Measurements from ENCODE around the gene LRRC25. TPM values are rescaled to one million over a fixed set of nuclear protein-coding genes. Genes with fewer than 3 reads are reported as not detected.

LRRC25 gene
- total RNA-seq, 1 experiment from 2014 or later: not detected

DNA sequence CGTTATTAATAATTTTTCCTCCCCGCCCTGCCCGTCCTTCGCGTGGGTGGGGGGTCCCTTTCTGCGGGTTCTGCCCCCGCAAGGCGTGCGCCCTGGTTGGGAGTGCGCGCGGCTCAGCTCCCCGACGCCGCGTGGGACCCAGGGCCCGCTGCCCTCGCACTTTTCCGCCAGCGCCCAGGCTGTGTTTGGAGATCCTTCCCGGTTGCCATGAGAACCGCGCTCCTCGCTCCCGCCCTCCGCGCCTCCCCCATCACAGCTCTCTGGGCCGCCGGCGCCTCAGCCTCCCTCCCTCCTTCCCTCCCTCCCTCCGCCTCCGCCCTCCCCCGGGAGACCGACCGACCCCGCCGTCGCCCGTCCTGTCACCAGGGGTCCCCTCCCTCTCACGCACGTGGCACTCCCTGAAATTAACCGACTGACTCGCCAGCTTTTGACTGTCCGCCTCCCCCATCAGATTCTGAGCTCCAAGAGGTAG is 19.4 kb upstream of the LRRC25 start:
- Histone ChIP-seq H3K4me3 (ENCODE audit: low read depth, low read length) (peak overlapping the region; percentile 57), H3K9me3 (no peaks in the 10 kb centered on the region), H3K4me1 (peaks cover 33% of the 10 kb centered on the region), H3K27me3 (replicated peaks; ENCODE audit: control insufficient read depth, insufficient read depth, low read length) (no peaks in the 10 kb centered on the region), H3K36me3 (ENCODE audit: control insufficient read depth, insufficient read depth, low read length) (no peaks in the 10 kb centered on the region)
- peak overlapping the region; percentile 89 for H3K4me3 Mint-ChIP-seq (ENCODE audit: unreplicated experiment)
- peak; percentile 87 to 88 for DNase-seq
- peak overlapping the region; percentile 91 for H3K27ac Mint-ChIP-seq (ENCODE audit: unreplicated experiment)
- H3K9me3 Mint-ChIP-seq (ENCODE audit: unreplicated experiment): no peaks in the 10 kb centered on the region
- TF ChIP-seq, protein P1, sequence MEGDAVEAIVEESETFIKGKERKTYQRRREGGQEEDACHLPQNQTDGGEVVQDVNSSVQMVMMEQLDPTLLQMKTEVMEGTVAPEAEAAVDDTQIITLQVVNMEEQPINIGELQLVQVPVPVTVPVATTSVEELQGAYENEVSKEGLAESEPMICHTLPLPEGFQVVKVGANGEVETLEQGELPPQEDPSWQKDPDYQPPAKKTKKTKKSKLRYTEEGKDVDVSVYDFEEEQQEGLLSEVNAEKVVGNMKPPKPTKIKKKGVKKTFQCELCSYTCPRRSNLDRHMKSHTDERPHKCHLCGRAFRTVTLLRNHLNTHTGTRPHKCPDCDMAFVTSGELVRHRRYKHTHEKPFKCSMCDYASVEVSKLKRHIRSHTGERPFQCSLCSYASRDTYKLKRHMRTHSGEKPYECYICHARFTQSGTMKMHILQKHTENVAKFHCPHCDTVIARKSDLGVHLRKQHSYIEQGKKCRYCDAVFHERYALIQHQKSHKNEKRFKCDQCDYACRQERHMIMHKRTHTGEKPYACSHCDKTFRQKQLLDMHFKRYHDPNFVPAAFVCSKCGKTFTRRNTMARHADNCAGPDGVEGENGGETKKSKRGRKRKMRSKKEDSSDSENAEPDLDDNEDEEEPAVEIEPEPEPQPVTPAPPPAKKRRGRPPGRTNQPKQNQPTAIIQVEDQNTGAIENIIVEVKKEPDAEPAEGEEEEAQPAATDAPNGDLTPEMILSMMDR (IDR thresholded peaks at IDR 0.05; ENCODE audit: insufficient read depth in 1 of 2, low read depth in 1 of 2, low read length in 1 of 2, severe bottlenecking in 1 of 2, unreplicated experiment in 1 of 2): no peak
- ChIA-PET CTCF (interaction anchor here (0.7 to 1.8 kb wide), 8 partner anchors 15 to 139 kb away, joined by 3 to 11 read pairs (median 4); partner anchors contain the start of gene GDF15), POLR2A (interaction anchor here (0.5 to 4.0 kb wide), 9 partner anchors 15 to 192 kb away, joined by 3 to 32 read pairs (median 4); partner anchors contain the start of genes JUND and LSM4)
- intact Hi-C loops (cut with micrococcal nuclease; ENCODE audit: unreplicated experiment): no loop called here
- no peaks in the 10 kb centered on the region for H3K27me3 Mint-ChIP-seq (ENCODE audit: insufficient read depth, unreplicated experiment)
- H3K4me1 Mint-ChIP-seq (ENCODE audit: low read depth, unreplicated experiment): no peaks in the 10 kb centered on the region
- peaks cover 18% of the 10 kb centered on the region for H3K36me3 Mint-ChIP-seq (ENCODE audit: insufficient read depth, unreplicated experiment)
- no TSS peak for BruUV-seq (replicated peaks)

DNA sequence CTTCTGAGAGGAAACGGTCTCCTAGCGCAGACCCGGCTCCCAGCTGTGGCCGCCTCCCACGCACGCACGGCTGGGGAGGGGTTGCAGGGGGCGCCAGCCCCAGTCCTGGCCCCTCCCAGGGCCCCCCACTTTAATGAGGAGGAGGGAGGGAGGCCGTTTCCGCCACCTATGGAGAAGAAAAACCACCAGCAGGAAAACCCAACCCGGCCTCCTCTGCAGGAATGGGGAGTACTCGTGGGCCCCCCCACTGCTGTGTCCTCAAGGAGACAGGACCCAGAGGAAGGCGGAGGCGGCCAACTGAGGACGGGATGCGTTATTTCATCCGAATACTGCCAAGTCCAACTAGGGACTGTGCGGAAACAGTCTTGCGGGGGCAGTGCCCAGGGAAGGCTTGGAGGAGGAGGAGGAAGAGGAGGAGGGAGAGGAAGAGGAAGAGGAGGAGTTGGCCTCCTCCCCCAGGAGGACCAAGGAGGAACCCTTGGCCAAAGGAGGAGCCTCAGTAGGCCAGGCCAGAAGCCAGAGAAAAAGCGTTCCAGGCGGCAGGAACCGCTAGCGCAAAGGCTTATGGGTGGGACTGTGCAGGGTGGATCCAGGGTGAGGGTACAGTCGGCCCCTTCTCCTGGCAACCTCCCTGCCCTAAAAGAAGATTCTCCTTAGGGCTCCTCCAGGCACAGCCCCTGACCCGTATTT is 17.9 kb upstream of the LRRC25 start:
- TF ChIP-seq, protein P1 (IDR thresholded peaks at IDR 0.05; ENCODE audit: insufficient read depth in 1 of 2, low read depth in 1 of 2, low read length in 1 of 2, severe bottlenecking in 1 of 2, unreplicated experiment in 1 of 2): no peak
- POLR2A ChIA-PET: no interaction called here
- peaks cover 3% of the 10 kb centered on the region for H3K4me1 Mint-ChIP-seq (ENCODE audit: low read depth, unreplicated experiment)
- Histone ChIP-seq H3K27me3 (replicated peaks; ENCODE audit: control insufficient read depth, insufficient read depth, low read length) (no peaks in the 10 kb centered on the region), H3K4me1 (peaks cover 23% of the 10 kb centered on the region), H3K4me3 (ENCODE audit: low read depth, low read length) (no peak overlapping the region), H3K36me3 (ENCODE audit: control insufficient read depth, insufficient read depth, low read length) (no peaks in the 10 kb centered on the region), H3K9me3 (no peaks in the 10 kb centered on the region)
- peaks cover 16% of the 10 kb centered on the region for H3K36me3 Mint-ChIP-seq (ENCODE audit: insufficient read depth, unreplicated experiment)
- CTCF ChIA-PET: interaction anchor here (0.6 to 1.0 kb wide), 2 partner anchors 14 to 30 kb away, joined by 3 to 5 read pairs; partner anchors contain the start of gene GDF15
- H3K4me3 Mint-ChIP-seq (ENCODE audit: unreplicated experiment): peak overlapping the region; percentile 19
- no peaks in the 10 kb centered on the region for H3K9me3 Mint-ChIP-seq (ENCODE audit: unreplicated experiment)
- no TSS peak for BruUV-seq (replicated peaks)
- peak overlapping the region; percentile 34 for H3K27ac Mint-ChIP-seq (ENCODE audit: unreplicated experiment)
- DNase-seq: no peak
- intact Hi-C loops (cut with micrococcal nuclease; ENCODE audit: unreplicated experiment): no loop called here
- H3K27me3 Mint-ChIP-seq (ENCODE audit: insufficient read depth, unreplicated experiment): no peaks in the 10 kb centered on the region

DNA sequence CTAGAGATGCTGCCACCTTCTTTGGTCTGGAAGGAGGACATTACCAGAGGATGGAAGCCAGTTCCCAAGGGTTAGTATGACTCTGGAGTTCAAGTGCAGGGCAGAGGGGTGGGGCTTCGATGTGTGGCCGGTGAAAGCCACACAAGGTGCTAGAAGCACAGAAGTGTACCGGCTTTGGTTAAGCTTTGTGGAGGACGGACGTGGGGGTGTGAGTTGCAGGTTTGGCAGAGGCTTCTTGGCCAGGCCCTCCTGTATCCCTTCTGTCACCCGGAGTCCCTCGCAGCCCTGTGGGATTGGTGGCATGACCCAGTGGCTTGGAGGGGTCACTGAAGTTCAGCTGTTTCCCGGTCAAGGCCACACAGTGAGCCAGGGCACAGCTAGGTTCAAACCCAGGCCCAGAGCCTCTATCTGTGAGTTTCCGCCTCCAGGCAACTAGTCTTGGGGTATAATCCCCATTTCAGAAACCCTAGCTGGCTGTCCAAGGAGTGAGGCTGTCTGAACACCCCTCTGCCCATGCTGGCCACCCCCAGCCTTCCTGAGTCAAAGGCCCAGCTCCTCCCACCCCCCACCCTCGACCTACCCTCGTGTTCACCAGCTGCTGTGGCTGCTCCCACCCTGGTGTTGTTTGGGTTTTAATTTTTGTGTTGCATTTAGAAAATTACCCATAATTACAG is 17.2 kb upstream of the LRRC25 start:
- no peaks in the 10 kb centered on the region for H3K27me3 Mint-ChIP-seq (ENCODE audit: insufficient read depth, unreplicated experiment)
- TF ChIP-seq, protein P1 (IDR thresholded peaks at IDR 0.05; ENCODE audit: insufficient read depth in 1 of 2, low read depth in 1 of 2, low read length in 1 of 2, severe bottlenecking in 1 of 2, unreplicated experiment in 1 of 2): no peak
- POLR2A ChIA-PET: interaction anchor here (0.5 to 1.3 kb wide), 3 partner anchors 29 to 140 kb away, joined by 3 to 14 read pairs (median 3); partner anchors contain the start of genes GDF15, IQCN and JUND
- CTCF ChIA-PET: interaction anchor here (0.6 to 1.3 kb wide), 3 partner anchors 13 to 86 kb away, joined by 3 to 11 read pairs (median 5); partner anchors contain the start of gene GDF15
- no peaks in the 10 kb centered on the region for H3K9me3 Mint-ChIP-seq (ENCODE audit: unreplicated experiment)
- H3K4me1 ChIP-seq: peaks cover 21% of the 10 kb centered on the region
- no peak overlapping the region for H3K4me3 ChIP-seq (ENCODE audit: low read depth, low read length)
- H3K9me3 ChIP-seq: no peaks in the 10 kb centered on the region
- no peak overlapping the region for H3K4me3 Mint-ChIP-seq (ENCODE audit: unreplicated experiment)
- intact Hi-C loops (cut with micrococcal nuclease; ENCODE audit: unreplicated experiment): no loop called here
- H3K4me1 Mint-ChIP-seq (ENCODE audit: low read depth, unreplicated experiment): peaks cover 6% of the 10 kb centered on the region
- no peak overlapping the region for H3K27ac Mint-ChIP-seq (ENCODE audit: unreplicated experiment)
- DNase-seq: no peak
- H3K27me3 ChIP-seq (replicated peaks; ENCODE audit: control insufficient read depth, insufficient read depth, low read length): no peaks in the 10 kb centered on the region
- H3K36me3 ChIP-seq (ENCODE audit: control insufficient read depth, insufficient read depth, low read length): no peaks in the 10 kb centered on the region
- BruUV-seq (replicated peaks): no TSS peak
- H3K36me3 Mint-ChIP-seq (ENCODE audit: insufficient read depth, unreplicated experiment): peaks cover 12% of the 10 kb centered on the region

All from Caco-2 (cell line).